Activated T-helper 1 cell treated with anti-CD3 and anti-CD28 coated beads, Interleukin-12 subunit alpha, Interleukin-12 subunit beta, Interleukin-2, Interleukin-4 antibody, amounts not matched to agents 30 ng/mL and 10 ng/mL and 1 ng/mL, durations not matched to agents 14 hours and 24 hours and 36 hours (primary cell): ENCODE measurements around the gene ZBTB45. TPM values are rescaled to one million over a fixed set of nuclear protein-coding genes. Genes with fewer than 3 reads are reported as not detected.
"Not testable (repeated sequence)": the region's sequence is repeated elsewhere in the genome, so short reads cannot be mapped to it uniquely, and the experiment has no call there.

ENCODE experiments used
- DNase-seq: peaks from one replicate; pipeline ENCODE4 v3.0.0; 2021; ENCODE audit warnings: low spot score
- H3K27ac Mint-ChIP-seq: one replicate; pipeline ENCODE4 v1.8.0; 2021; ENCODE audit warnings: mild to moderate bottlenecking, mixed read lengths
- H3K27me3 Mint-ChIP-seq: one replicate; pipeline ENCODE4 v1.8.0; 2022; ENCODE audit warnings: mild to moderate bottlenecking, moderate library complexity, mixed read lengths; ENCODE audit not compliant: insufficient read depth
- H3K36me3 Mint-ChIP-seq: one replicate; pipeline ENCODE4 v1.8.0; 2021; ENCODE audit warnings: low read depth, mixed read lengths
- H3K4me1 Mint-ChIP-seq: one replicate; pipeline ENCODE4 v1.8.0; 2021; ENCODE audit warnings: low read depth, mixed read lengths
- H3K4me3 Mint-ChIP-seq: one replicate; pipeline ENCODE4 v1.8.0; 2021; ENCODE audit warnings: mild to moderate bottlenecking, moderate library complexity, mixed read lengths
- H3K9me3 Mint-ChIP-seq: one replicate; pipeline ENCODE4 v1.8.0; 2021; ENCODE audit warnings: mixed read lengths
- intact Hi-C: fragments of 100-400 bp; cut with micrococcal nuclease; formaldehyde crosslinking; loops from one replicate; pipeline ENCODE4 v1.15.1; 2024
- total RNA-seq: library from RNA; stranded (reverse); gene quantifications from 2 replicates; pipeline ENCODE4 v1.2.3, GENCODE V29; 2022

The ZBTB45 gene
- total RNA-seq, 1 donor from 2014 or later, result 15.9 TPM

DNA sequence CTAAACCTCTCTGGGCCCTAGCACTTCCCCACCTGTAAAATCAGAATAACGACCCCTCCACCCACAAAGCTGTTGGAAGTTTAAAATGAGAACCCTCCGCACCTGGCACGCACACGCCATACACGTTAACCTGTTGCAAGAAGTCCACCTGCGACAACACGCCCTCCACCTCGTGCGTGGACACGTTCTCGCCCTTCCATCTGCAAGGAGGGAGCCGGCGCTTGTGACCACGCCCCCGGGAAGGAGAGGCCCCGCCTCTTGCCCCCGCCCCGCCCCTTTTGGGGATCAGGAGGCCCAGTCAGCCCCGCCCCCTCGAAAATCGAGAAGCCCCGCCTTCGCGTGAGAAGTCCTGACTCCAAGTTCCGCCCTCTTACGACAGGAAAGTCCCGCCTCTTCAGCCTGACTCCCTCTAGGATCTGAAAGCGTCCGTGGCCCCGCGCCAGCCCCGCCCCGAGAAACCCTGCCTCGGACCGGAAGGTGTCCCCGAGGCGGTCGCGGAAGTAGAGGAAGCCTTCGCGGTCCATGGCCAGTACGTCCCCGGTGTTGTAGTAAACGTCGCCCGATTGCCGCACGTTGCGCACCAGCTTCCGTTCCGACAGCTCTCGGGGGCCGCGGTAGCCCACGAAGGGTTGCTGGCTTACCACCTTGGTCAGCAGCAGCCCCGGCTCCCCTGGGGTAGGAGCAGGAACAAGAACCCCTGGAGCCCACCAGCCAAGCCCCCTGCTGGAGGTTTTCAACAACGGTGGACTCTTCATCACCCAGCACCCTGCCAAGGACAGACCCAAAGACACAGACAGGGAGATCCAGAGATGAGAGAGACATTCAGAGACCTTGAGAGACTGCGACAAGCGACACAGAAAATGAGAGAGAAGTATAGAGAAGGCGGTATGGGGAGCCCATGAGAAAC is 20.3 kb downstream of the ZBTB45 start:
- Mint-ChIP-seq H3K27me3 (peaks cover 7% of the 10 kb centered on the region), H3K27ac (peak overlapping the region; percentile 91), H3K4me1 (peaks cover 21% of the 10 kb centered on the region)

DNA sequence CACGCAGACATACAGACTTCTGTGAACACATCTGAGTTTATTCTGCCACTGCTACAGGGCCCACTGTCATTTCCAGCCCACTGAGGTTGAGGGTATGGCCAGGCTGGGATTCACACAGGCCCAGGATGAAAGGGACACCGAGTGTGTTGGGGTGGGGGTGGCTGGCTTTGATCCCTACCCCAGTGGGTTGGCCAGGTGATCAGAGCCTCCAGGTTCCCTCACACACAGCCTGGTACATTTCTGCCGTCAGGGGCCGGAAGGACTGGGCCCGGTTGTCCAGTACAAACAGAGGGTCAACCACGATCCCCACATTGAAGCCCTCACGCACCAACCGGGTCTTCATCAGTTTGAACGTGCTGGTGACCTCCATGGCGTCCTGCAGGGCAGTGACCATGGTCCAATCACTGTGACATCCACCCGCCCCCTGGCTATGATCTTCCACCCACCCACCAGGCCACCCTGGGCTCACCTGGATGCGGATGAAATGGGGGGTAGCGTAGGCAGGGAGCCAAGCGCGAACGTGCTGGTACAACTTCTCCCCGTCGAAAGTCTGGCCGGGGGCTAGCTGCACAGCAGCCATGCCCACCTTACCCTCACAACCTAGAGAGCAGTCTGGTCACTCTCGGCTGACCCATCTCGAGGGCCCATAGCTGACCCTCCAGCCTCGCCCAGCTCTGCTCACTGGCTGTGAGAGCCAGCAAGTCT is 21.1 kb downstream of the ZBTB45 start:
- Mint-ChIP-seq H3K36me3 (peaks cover 4% of the 10 kb centered on the region), H3K4me1 (peaks cover 21% of the 10 kb centered on the region), H3K27ac (peak overlapping the region; percentile 91), H3K9me3 (peaks cover 7% of the 10 kb centered on the region), H3K27me3 (peaks cover 7% of the 10 kb centered on the region), H3K4me3 (peak overlapping the region; percentile 91)
- DNase-seq, result no peak
- intact Hi-C loops, result loop anchor here (1.0 to 2.0 kb wide), 14 partner anchors 9 to 316 kb away; partner anchors contain the start of genes ERVK3-1, MZF1, TRIM28 and ZBTB45

More for the DNA sequence above, 20.3 kb downstream of the ZBTB45 start:
- peaks cover 7% of the 10 kb centered on the region for H3K9me3 Mint-ChIP-seq
- intact Hi-C loops, result loop anchor here (1.0 to 2.0 kb wide), 14 partner anchors 10 to 316 kb away; partner anchors contain the start of genes ERVK3-1, MZF1, TRIM28 and ZBTB45
- peak; percentile 96 for DNase-seq
- peaks cover 4% of the 10 kb centered on the region for H3K36me3 Mint-ChIP-seq
- H3K4me3 Mint-ChIP-seq, result peak overlapping the region; percentile 91

DNA sequence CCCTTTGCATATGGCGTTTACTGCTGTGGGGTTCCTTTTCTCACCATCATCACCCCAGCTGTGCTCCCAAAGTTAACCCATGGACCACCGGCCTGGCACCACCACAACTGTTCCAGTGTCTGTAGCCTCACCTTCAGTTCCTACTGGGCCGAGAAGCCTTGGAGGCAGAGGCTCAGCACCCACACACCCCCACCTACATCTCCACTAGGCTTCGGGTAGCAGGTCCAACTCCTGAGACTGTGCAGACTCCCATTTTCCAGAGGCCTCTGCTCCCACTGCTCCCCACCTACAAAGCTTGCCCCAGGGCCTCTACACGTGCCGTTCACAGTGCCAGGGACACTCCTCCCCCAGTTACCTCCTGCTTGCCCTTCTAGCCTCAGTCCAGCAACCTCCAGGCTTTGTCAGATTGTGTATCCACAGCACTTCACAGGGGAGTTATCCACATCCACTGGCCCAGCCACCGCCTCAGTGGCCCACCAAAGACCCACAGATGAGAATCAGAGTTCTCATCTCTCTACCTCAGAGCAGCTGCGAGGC is 21.9 kb downstream of the ZBTB45 start:
- peaks cover 21% of the 10 kb centered on the region for H3K4me1 Mint-ChIP-seq
- H3K27ac Mint-ChIP-seq, result no peak overlapping the region

DNA sequence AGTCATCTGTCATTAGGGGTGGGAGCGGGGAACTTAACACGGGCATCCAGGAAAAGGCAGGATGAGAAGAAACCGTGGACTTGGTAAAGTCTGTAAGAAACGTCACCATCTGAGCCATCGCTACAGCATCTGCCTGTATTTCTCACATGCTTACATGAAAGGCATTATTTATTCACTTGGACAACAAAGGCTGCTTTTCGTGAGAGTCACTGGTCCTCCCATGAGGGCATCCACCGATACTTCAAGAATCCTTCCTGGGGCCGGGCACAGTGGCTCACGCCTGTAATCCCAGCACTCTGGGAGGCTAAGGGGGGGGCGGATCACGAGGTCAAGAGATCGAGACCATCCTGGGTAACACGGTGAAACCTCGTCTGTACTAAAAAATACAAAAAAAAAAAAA is 27.3 kb downstream of the ZBTB45 start:
- intact Hi-C loops, result no loop called here
- no peaks in the 10 kb centered on the region for H3K27me3 Mint-ChIP-seq
- no peak overlapping the region for H3K27ac Mint-ChIP-seq

More for the DNA sequence above, 21.9 kb downstream of the ZBTB45 start:
- peaks cover 4% of the 10 kb centered on the region for H3K36me3 Mint-ChIP-seq
- H3K4me3 Mint-ChIP-seq, result peak overlapping the region; percentile 91
- H3K9me3 Mint-ChIP-seq, result peaks cover 7% of the 10 kb centered on the region
- H3K27me3 Mint-ChIP-seq, result peaks cover 7% of the 10 kb centered on the region
- DNase-seq, result no peak
- intact Hi-C loops, result loop anchor here (2.0 kb wide), 1 partner anchor 315 kb away; the partner anchor contains the start of gene ZNF274

DNA sequence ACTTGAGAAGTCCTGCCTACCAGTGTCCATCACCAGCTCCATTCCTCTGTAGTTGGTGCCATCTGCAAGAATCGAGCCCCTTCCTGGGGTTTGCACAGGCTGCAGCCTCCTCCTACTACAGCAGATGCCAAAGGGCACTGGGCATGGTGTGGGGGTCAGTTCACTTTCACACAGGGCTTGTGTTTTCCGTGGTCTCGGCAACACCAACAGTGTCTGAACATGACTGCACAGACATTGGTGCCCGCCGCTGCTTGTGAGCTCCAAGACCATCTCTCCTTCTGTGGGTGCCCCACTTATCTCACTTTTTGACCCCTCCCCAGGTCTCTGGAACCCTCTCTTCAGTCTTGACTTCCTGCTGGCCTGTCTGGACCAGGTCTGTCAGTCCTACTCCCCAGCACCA is 28.2 kb downstream of the ZBTB45 start:
- intact Hi-C loops, result no loop called here
- H3K36me3 Mint-ChIP-seq, result peaks cover 5% of the 10 kb centered on the region
- H3K4me3 Mint-ChIP-seq, result no peak overlapping the region
- H3K27me3 Mint-ChIP-seq, result no peaks in the 10 kb centered on the region
- H3K9me3 Mint-ChIP-seq, result no peaks in the 10 kb centered on the region
- peaks cover 12% of the 10 kb centered on the region for H3K4me1 Mint-ChIP-seq
- no peak for DNase-seq
- peak overlapping the region; percentile 32 for H3K27ac Mint-ChIP-seq

More for the DNA sequence above, 27.3 kb downstream of the ZBTB45 start:
- DNase-seq, result no peak
- Mint-ChIP-seq H3K36me3 (peaks cover 5% of the 10 kb centered on the region), H3K4me3 (no peak overlapping the region), H3K9me3 (no peaks in the 10 kb centered on the region), H3K4me1 (peaks cover 16% of the 10 kb centered on the region)

DNA sequence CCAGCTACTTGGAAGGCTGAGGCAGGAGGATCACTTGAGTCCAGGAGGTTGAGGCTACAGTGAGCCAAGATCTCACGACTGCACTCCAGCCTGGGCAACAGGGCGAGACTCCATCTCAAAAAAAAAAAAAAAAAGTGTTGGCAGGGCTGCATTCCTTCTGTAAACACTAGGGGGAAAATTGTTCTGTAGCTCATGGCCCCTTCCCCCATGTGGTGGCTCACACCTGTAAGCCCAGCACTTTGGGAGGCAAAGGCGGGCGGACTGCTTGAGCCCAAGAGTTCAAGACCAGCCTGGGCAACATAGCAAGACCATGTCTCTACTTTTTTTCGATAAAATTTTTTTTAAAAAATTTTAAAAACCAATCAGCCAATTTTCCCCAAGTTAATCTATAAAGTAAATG is 35.3 kb downstream of the ZBTB45 start:
- intact Hi-C loops, result not testable (repeated sequence)

DNA sequence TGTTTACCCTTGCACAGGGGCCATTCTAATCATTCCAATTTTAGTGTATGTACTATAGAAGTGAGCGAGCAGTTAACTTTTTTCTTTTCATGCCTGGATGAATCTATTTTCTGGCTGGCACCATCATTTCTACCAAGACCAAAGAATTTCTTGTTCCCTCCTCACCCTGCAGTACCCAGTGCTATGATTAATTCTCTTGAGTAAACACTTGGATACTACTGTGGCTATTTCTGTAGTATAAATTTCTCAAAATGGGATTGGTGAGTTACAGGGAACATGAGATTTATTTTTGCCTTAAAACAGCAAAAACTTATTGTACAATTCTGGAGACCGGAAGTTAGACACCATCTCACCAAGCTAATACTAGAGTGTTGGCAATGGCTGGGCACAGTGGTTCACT is 35.8 kb downstream of the ZBTB45 start:
- Mint-ChIP-seq H3K36me3 (peaks cover 10% of the 10 kb centered on the region), H3K4me3 (no peak overlapping the region), H3K27me3 (no peaks in the 10 kb centered on the region), H3K9me3 (no peaks in the 10 kb centered on the region), H3K27ac (no peak overlapping the region), H3K4me1 (peaks cover 6% of the 10 kb centered on the region)
- no peak for DNase-seq
- intact Hi-C loops, result no loop called here

More for the DNA sequence above, 35.3 kb downstream of the ZBTB45 start:
- not testable (repeated sequence) for H3K4me3 Mint-ChIP-seq, DNase-seq, H3K9me3 Mint-ChIP-seq, H3K36me3 Mint-ChIP-seq, H3K27me3 Mint-ChIP-seq, H3K27ac Mint-ChIP-seq
- peaks cover 12% of the 10 kb centered on the region for H3K4me1 Mint-ChIP-seq

DNA sequence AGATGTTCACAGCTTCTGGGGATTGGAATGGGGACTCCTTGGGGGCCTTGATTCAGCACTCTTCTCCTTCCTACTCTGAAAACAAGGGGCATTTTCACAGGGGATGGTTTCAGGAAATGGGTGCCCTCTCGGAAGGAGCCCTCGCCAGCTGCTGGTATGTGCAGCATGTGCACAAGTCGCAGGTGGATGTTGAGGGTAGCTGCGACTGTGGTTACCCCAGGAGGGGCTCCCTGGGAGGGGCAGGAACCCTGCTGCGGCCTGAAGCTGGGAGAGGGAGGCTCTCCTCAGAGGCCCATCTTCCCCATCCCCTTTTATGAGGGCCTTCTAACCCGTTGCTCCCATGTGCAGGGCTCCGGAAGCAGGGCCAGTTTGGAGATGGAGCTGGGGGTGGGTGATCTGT is 37.2 kb downstream of the ZBTB45 start:
- H3K36me3 Mint-ChIP-seq, result peaks cover 10% of the 10 kb centered on the region
- no peak overlapping the region for H3K4me3 Mint-ChIP-seq
- intact Hi-C loops, result no loop called here
- no peaks in the 10 kb centered on the region for H3K27me3 Mint-ChIP-seq
- no peaks in the 10 kb centered on the region for H3K9me3 Mint-ChIP-seq
- H3K27ac Mint-ChIP-seq, result no peak overlapping the region
- DNase-seq, result no peak
- H3K4me1 Mint-ChIP-seq, result peaks cover 6% of the 10 kb centered on the region

DNA sequence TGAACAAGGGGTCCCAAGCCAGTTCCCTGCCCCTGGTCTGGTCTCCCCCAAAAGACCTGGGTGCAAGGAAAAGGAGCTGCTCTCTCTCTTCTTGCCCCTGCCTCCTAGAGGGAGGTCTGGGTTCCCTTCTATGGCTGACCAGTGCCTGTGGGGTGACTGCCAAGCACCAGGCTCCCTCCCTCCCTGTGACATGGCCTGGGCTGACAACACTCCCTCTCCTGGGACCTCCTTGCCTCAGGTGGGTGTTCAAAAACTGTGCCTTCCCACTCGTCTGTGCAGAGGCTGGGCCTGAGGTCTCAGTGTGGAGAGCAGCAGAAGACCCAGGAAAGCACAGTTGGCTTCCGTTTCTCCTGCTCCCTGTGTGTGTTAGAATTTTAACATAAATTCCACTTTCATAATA is 38.8 kb downstream of the ZBTB45 start:
- peaks cover 15% of the 10 kb centered on the region for H3K4me1 Mint-ChIP-seq
- DNase-seq, result no peak
- H3K27me3 Mint-ChIP-seq, result no peaks in the 10 kb centered on the region
- H3K9me3 Mint-ChIP-seq, result no peaks in the 10 kb centered on the region
- no peak overlapping the region for H3K27ac Mint-ChIP-seq
- H3K36me3 Mint-ChIP-seq, result peaks cover 10% of the 10 kb centered on the region
- intact Hi-C loops, result no loop called here
- H3K4me3 Mint-ChIP-seq, result no peak overlapping the region

DNA sequence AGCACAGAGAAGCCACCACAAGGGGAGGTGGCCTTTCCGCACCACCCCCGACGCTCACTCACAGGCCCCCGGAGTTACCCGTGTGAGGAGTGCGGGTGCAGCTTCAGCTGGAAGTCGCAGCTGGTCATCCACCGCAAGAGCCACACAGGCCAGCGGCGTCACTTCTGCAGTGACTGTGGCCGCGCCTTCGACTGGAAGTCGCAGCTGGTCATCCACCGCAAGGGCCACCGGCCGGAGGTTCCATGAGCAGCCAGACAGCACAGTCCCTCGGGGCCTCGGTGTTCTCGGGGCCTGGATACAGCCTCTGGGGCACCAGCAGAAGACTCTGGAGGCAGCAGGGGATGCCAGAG is 39.2 kb downstream of the ZBTB45 start:
- intact Hi-C loops, result no loop called here
- H3K9me3 Mint-ChIP-seq, result no peaks in the 10 kb centered on the region
- H3K27ac Mint-ChIP-seq, result no peak overlapping the region

DNA sequence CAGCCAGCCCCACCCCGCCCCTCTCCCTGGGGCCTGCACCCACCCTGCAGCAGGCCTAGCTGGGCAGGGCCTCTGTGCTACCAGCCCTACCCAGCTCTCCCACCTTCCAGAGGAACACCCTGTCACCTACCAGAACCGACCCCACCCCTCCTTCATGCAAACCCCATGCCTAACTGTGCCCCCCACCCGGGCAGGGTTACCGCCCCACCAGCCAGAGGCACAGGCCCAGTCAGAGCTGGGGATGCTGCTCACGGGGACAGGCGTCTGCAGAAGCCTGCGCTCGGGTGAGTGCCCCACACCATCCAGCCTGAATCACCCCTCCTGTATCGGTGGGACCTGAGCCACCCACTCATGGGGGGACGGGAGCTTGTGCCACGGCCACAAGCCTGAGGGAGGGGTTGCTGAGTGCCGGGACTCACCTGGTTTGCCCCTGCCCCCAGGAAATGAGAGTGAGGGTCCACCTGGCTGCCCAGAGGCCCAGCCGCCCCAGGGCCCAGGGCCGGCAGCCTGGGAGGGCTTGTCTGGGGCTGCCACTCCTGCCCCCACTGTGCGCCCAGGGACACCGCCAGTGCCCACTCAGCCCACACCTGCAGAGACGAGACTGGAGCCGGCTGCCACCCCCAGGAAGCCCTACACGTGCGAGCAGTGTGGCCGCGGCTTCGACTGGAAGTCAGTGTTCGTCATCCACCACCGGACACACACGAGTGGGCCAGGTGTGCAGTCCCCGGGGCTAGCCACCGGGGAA is 39.7 kb downstream of the ZBTB45 start:
- Mint-ChIP-seq H3K27ac (no peak overlapping the region), H3K27me3 (no peaks in the 10 kb centered on the region), H3K9me3 (no peaks in the 10 kb centered on the region), H3K4me3 (no peak overlapping the region), H3K36me3 (peaks cover 10% of the 10 kb centered on the region), H3K4me1 (peaks cover 24% of the 10 kb centered on the region)
- intact Hi-C loops, result no loop called here
- DNase-seq, result no peak

More for the DNA sequence above, 39.2 kb downstream of the ZBTB45 start:
- peaks cover 10% of the 10 kb centered on the region for H3K36me3 Mint-ChIP-seq
- no peaks in the 10 kb centered on the region for H3K27me3 Mint-ChIP-seq
- no peak overlapping the region for H3K4me3 Mint-ChIP-seq
- DNase-seq, result no peak
- H3K4me1 Mint-ChIP-seq, result peaks cover 18% of the 10 kb centered on the region

DNA sequence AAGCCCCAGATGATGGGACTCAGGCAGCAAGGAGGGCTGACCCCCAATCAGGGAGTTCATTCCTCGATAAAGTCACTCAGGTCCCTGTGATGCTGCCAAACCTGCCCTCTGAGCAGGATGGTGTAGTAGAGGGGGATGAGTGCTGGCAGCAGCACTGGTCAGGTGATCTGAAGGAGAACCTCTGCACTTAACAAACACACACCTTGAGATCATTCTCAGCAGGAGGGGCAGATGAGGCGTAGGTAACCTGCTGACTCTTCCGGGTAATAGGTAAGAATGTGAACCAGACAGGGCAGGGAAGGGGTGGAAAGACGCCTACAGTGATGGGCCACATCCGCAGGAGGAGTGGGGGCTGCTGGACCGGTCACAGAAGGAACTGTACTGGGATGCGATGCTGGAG is 40.3 kb downstream of the ZBTB45 start:
- Mint-ChIP-seq H3K4me1 (peaks cover 30% of the 10 kb centered on the region), H3K27ac (peak overlapping the region; percentile 65), H3K9me3 (no peaks in the 10 kb centered on the region), H3K36me3 (peaks cover 10% of the 10 kb centered on the region), H3K4me3 (no peak overlapping the region), H3K27me3 (no peaks in the 10 kb centered on the region)
- DNase-seq, result no peak
- intact Hi-C loops, result no loop called here
